ENCODE measurements around the gene LGSN. TPM values are rescaled to one million over a fixed set of nuclear protein-coding genes. Genes with fewer than 3 reads are reported as not detected.
"Not testable (repeated sequence)": the region's sequence is repeated elsewhere in the genome, so short reads cannot be mapped to it uniquely, and the experiment has no call there.

Gene LGSN
- total RNA-seq, 1 experiment from 2014 or later = not detected

DNA sequence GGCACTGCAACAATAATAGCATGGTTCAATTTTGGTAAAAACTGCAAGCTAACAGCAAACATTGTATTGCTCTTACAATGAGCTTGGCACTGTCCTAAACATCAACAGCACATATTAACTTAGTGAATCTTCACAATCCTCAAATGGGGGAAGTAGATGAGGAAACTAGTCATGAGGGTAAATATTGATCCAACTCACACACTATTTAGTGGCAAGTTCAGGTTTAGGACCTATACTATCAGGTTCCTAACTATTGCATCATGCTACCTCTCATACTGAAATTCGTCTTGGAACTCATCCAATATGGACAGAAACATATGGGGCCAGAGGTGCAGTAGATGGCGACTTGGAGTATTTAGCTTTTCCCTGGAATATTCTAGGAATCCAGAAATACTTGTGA lies 74.4 kb downstream of the LGSN start:
- no peak for TF ChIP-seq CTCF (IDR thresholded peaks at IDR 0.05; ENCODE audit: unreplicated experiment)
- no peak for DNase-seq
- Mint-ChIP-seq H3K4me3 (ENCODE audit: low read depth, unreplicated experiment) (no peak overlapping the region), H3K27me3 (ENCODE audit: unreplicated experiment) (no peaks in the 10 kb centered on the region), H3K27ac (ENCODE audit: unreplicated experiment) (no peak overlapping the region), H3K36me3 (ENCODE audit: insufficient read depth, unreplicated experiment) (no peaks in the 10 kb centered on the region), H3K4me1 (ENCODE audit: low read depth, unreplicated experiment) (no peaks in the 10 kb centered on the region), H3K9me3 (ENCODE audit: low read depth, unreplicated experiment) (no peaks in the 10 kb centered on the region)
- intact Hi-C loops (cut with micrococcal nuclease; ENCODE audit: unreplicated experiment) = no loop called here
- CTCF ChIA-PET = no interaction called here
- BruUV-seq (replicated peaks) = no TSS peak

DNA sequence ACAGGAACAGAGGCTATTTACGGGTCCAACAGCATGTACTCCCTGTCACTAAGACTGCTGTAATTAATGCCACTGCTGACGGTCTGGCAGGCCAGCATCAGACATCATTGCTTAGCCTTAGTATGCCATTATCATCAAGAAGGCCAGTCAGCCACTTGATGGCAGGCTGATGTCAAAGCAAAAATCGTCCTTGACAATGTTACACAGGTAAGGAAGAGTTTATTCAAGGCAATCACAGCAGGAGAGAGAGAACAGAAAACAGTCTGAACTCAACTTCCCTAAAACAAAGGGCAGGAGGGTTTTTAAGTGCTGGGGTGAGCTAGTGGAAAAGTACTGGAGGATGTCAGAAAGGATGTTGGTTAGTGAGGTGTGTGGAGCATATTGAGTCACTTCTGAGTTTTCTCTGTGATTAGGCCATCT lies 83.4 kb downstream of the LGSN start:
- no peaks in the 10 kb centered on the region for H3K36me3 Mint-ChIP-seq (ENCODE audit: insufficient read depth, unreplicated experiment)
- no peak for TF ChIP-seq CTCF (IDR thresholded peaks at IDR 0.05; ENCODE audit: unreplicated experiment)
- H3K27ac Mint-ChIP-seq (ENCODE audit: unreplicated experiment) = no peak overlapping the region
- intact Hi-C loops (cut with micrococcal nuclease; ENCODE audit: unreplicated experiment) = no loop called here
- H3K27me3 Mint-ChIP-seq (ENCODE audit: unreplicated experiment) = no peaks in the 10 kb centered on the region
- DNase-seq = no peak
- H3K4me3 Mint-ChIP-seq (ENCODE audit: low read depth, unreplicated experiment) = no peak overlapping the region
- H3K4me1 Mint-ChIP-seq (ENCODE audit: low read depth, unreplicated experiment) = no peaks in the 10 kb centered on the region
- H3K9me3 Mint-ChIP-seq (ENCODE audit: low read depth, unreplicated experiment) = peaks cover 4% of the 10 kb centered on the region
- CTCF ChIA-PET = no interaction called here
- BruUV-seq (replicated peaks) = no TSS peak

- BruUV-seq (replicated peaks); H3K4me3 Mint-ChIP-seq (ENCODE audit: low read depth, unreplicated experiment); H3K4me1 Mint-ChIP-seq (ENCODE audit: low read depth, unreplicated experiment); H3K36me3 Mint-ChIP-seq (ENCODE audit: insufficient read depth, unreplicated experiment); H3K27me3 Mint-ChIP-seq (ENCODE audit: unreplicated experiment); intact Hi-C loops (cut with micrococcal nuclease; ENCODE audit: unreplicated experiment); H3K9me3 Mint-ChIP-seq (ENCODE audit: low read depth, unreplicated experiment); H3K27ac Mint-ChIP-seq (ENCODE audit: unreplicated experiment); CTCF ChIA-PET; DNase-seq: not testable (repeated sequence)
These were observed 89.3 kb downstream of the LGSN start for GRCh38 chr6:63230511-63230910.

DNA sequence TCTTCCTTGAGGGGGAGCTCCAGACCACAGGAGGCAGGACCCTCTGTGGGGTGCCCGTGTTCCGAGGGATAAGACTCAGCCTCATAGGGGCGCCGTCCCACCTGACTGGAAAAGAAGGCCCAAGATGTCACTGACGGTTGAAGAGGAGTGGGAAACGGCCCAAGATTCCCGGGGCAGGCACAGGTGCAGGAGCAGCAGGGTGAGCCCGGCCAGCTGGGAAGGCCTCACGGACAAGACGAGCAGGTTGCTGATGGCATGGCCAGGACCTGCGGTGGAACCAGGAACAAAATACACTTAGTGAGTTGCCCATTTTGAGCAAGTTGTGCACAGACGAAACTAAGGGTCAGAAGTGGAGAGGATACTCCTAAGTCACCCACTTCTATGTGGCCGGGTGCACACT lies 89.8 kb downstream of the LGSN start:
- BruUV-seq (replicated peaks); H3K4me3 Mint-ChIP-seq (ENCODE audit: low read depth, unreplicated experiment); H3K27me3 Mint-ChIP-seq (ENCODE audit: unreplicated experiment); CTCF ChIA-PET; DNase-seq; H3K27ac Mint-ChIP-seq (ENCODE audit: unreplicated experiment); H3K4me1 Mint-ChIP-seq (ENCODE audit: low read depth, unreplicated experiment); H3K9me3 Mint-ChIP-seq (ENCODE audit: low read depth, unreplicated experiment); intact Hi-C loops (cut with micrococcal nuclease; ENCODE audit: unreplicated experiment); H3K36me3 Mint-ChIP-seq (ENCODE audit: insufficient read depth, unreplicated experiment): not testable (repeated sequence)

DNA sequence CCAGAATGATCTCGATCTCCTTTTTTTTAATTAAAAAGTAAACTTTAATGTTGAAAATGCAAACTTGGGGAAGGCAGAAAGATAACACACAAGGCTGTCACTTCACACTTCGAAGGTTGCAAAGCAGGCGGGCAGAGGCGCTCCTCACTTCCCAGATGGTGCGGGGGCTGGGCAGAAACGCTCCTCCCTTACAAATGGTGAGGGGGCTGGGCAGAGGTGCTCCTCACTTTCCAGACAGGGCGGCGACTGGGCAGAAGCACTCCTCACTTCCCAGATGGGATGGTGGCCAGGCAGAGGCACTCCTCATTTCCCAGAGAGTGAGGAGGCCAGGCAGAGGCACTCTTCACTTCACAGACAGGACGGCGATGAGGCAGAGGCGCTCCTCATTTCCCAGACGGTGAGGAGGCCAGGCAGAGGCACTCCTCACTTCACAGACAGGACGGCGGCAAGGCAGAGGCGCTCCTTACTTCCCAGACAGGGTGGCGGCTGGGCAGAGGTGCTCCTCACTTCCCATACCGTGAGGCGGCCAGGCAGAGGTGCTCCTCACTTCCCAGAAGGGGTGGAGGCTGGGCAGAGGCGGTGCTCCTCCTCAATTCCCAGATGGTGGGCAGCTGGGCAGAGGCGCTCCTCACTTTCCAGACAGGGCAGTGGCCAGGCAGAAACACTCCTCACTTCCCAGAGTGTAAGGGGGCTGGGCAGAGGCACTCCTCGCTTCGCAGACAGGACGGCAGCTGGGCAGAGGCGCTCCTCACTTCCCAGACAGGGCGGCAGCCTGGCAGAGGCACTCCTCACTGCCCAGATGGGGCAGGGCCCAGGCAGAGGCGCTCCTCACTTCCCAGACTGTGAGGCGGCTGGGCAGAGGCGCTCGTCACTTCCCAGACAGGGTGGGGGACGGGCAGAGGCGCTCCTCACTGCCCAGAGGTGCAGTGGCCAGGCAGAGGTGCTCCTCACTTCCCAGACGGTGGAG lies 91.6 kb downstream of the LGSN start:
- H3K4me3 Mint-ChIP-seq (ENCODE audit: low read depth, unreplicated experiment); H3K36me3 Mint-ChIP-seq (ENCODE audit: insufficient read depth, unreplicated experiment); BruUV-seq (replicated peaks); H3K27ac Mint-ChIP-seq (ENCODE audit: unreplicated experiment); CTCF ChIA-PET; DNase-seq; H3K27me3 Mint-ChIP-seq (ENCODE audit: unreplicated experiment); H3K4me1 Mint-ChIP-seq (ENCODE audit: low read depth, unreplicated experiment); intact Hi-C loops (cut with micrococcal nuclease; ENCODE audit: unreplicated experiment); H3K9me3 Mint-ChIP-seq (ENCODE audit: low read depth, unreplicated experiment): not testable (repeated sequence)

DNA sequence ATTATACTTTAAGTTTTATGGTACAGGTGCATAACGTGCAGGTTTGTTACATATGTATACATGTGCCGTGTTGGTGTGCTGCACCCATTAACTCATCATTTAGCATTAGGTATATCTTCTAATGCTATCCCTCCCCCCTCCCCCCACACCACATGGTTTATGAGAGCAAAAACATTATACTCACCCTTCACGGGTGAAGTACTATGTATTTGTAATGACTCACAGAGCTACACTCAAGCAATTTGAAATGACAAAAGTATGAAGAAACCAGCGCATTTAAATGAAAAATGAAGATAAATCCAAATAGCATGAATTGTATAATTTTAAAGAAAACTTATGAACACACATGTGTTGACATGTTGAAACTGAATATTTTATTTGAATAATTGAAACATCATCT lies 93.8 kb downstream of the LGSN start:
- H3K4me1 Mint-ChIP-seq (ENCODE audit: low read depth, unreplicated experiment); H3K9me3 Mint-ChIP-seq (ENCODE audit: low read depth, unreplicated experiment); H3K27ac Mint-ChIP-seq (ENCODE audit: unreplicated experiment); BruUV-seq (replicated peaks); H3K4me3 Mint-ChIP-seq (ENCODE audit: low read depth, unreplicated experiment); H3K27me3 Mint-ChIP-seq (ENCODE audit: unreplicated experiment); H3K36me3 Mint-ChIP-seq (ENCODE audit: insufficient read depth, unreplicated experiment); DNase-seq; intact Hi-C loops (cut with micrococcal nuclease; ENCODE audit: unreplicated experiment); CTCF ChIA-PET: not testable (repeated sequence)

Other genes starting within 250 kb of the LGSN start
- 0.35 and 0.86 TPM in 2 replicates for gene FKBP1C, start 108.5 kb downstream of the LGSN start, total RNA-seq (2022)

All from Calu3 (cell line).